KMS-11 (cell line): ENCODE measurements around the gene HMX2.
"Not testable (repeated sequence)": the region's sequence is repeated elsewhere in the genome, so short reads cannot be mapped to it uniquely, and the experiment has no call there.

ENCODE experiments used
- H2AFZ ChIP-seq: fragments of 200-600 bp; sonication (generic); 2 replicates; pipeline ENCODE4 v1.6.1; 2016; ENCODE audit warnings: antibody characterized with exemption, mixed run types, low read depth
- H3K27ac ChIP-seq: fragments of 200-600 bp; sonication (generic); 2 replicates; pipeline ENCODE4 v1.6.1; 2016; ENCODE audit warnings: mild to moderate bottlenecking, mixed run types
- H3K27me3 ChIP-seq: fragments of 200-600 bp; sonication (generic); 2 replicates; pipeline ENCODE4 v1.6.1; 2017; ENCODE audit warnings: mild to moderate bottlenecking, low read depth, mixed run types, moderate library complexity; ENCODE audit not compliant: insufficient read depth
- H3K36me3 ChIP-seq: fragments of 200-600 bp; sonication (generic); 2 replicates; pipeline ENCODE4 v1.6.1; 2017; ENCODE audit warnings: mild to moderate bottlenecking, mixed run types; ENCODE audit not compliant: insufficient read depth
- H3K4me1 ChIP-seq: fragments of 200-600 bp; sonication (generic); 2 replicates; pipeline ENCODE4 v1.6.1; 2016; ENCODE audit warnings: mild to moderate bottlenecking, low read depth, mixed run types; ENCODE audit not compliant: poor library complexity, severe bottlenecking
- H3K4me2 ChIP-seq: fragments of 200-600 bp; sonication (generic); 2 replicates; pipeline ENCODE4 v1.7.0; 2016; ENCODE audit warnings: mild to moderate bottlenecking, mixed run types
- H3K4me3 ChIP-seq: fragments of 200-600 bp; sonication (generic); IDR thresholded peaks from 2 replicates; pipeline ENCODE4 v1.6.1; 2017; ENCODE audit warnings: low read depth, low read length, mixed read lengths; ENCODE audit not compliant: insufficient read depth
- H3K79me2 ChIP-seq: fragments of 200-600 bp; sonication (generic); 2 replicates; pipeline ENCODE4 v1.6.1; 2016; ENCODE audit warnings: low read depth, mixed run types; ENCODE audit not compliant: insufficient read depth
- H3K9ac ChIP-seq: fragments of 200-600 bp; sonication (generic); 2 replicates; pipeline ENCODE4 v1.6.1; 2016; ENCODE audit warnings: mild to moderate bottlenecking, mixed run types
- H4K20me1 ChIP-seq: fragments of 200-600 bp; sonication (generic); 2 replicates; pipeline ENCODE4 v1.6.1; 2016; ENCODE audit warnings: mild to moderate bottlenecking, mixed run types; ENCODE audit not compliant: insufficient read depth
- CTCF ChIP-seq: fragments of 200-600 bp; sonication (generic); conservative IDR thresholded peaks from 2 replicates; pipeline ENCODE4 v1.6.1; 2017; ENCODE audit warnings: low read depth, mild to moderate bottlenecking, antibody characterized with exemption, low read length, moderate library complexity, mixed read lengths

The HMX2 gene

GRCh38 chr10:123166618-123167017, 18.7 kb downstream of the HMX2 start:
- TF ChIP-seq CTCF: no peak
- H3K4me3 ChIP-seq: no peak overlapping the region
- no peak overlapping the region for H3K4me2 ChIP-seq
- peaks cover 5% of the 10 kb centered on the region; the same call in 1 of the 2 replicates for H3K79me2 ChIP-seq
- no peak overlapping the region for H3K9ac ChIP-seq
- H3K27me3 ChIP-seq: no peaks in the 10 kb centered on the region
- H3K4me1 ChIP-seq: no peaks in the 10 kb centered on the region
- no peak overlapping the region for H2AFZ ChIP-seq
- H3K36me3 ChIP-seq: peaks cover 14% of the 10 kb centered on the region
- no peaks in the 10 kb centered on the region for H4K20me1 ChIP-seq
- no peak overlapping the region for H3K27ac ChIP-seq

GRCh38 chr10:123170961-123171360, 23.0 kb downstream of the HMX2 start:
- no peaks in the 10 kb centered on the region; the same call in 1 of the 2 replicates for H4K20me1 ChIP-seq
- H3K9ac ChIP-seq: no peak overlapping the region
- no peak overlapping the region for H3K4me2 ChIP-seq
- peaks cover 16% of the 10 kb centered on the region for H3K4me1 ChIP-seq
- no peak for TF ChIP-seq CTCF
- no peak overlapping the region for H3K4me3 ChIP-seq
- H3K27me3 ChIP-seq: no peaks in the 10 kb centered on the region
- H3K36me3 ChIP-seq: no peaks in the 10 kb centered on the region
- H2AFZ ChIP-seq: no peak overlapping the region
- 0 out of 2 replicates have a peak, but pooled peaks cover 5% of the 10 kb centered on the region for H3K79me2 ChIP-seq
- no peak overlapping the region for H3K27ac ChIP-seq

GRCh38 chr10:123171616-123172015, 23.7 kb downstream of the HMX2 start:
- H3K4me3 ChIP-seq, H2AFZ ChIP-seq, H3K79me2 ChIP-seq, H3K4me2 ChIP-seq, H3K9ac ChIP-seq, H4K20me1 ChIP-seq, H3K27ac ChIP-seq, H3K27me3 ChIP-seq, H3K36me3 ChIP-seq: not testable (repeated sequence)
- peaks cover 16% of the 10 kb centered on the region for H3K4me1 ChIP-seq

- Histone ChIP-seq H3K79me2 (no peaks in the 10 kb centered on the region), H3K27me3 (no peaks in the 10 kb centered on the region), H3K36me3 (no peaks in the 10 kb centered on the region), H3K4me1 (peaks cover 16% of the 10 kb centered on the region), H3K4me3 (no peak overlapping the region), H3K4me2 (no peak overlapping the region), H2AFZ (no peak overlapping the region), H4K20me1 (no peaks in the 10 kb centered on the region; the same call in 1 of the 2 replicates), H3K27ac (no peak overlapping the region), H3K9ac (no peak overlapping the region)
- TF ChIP-seq CTCF: no peak
Measured at GRCh38 chr10:123175389-123176387, 27.8 kb downstream of the HMX2 start.

GRCh38 chr10:123178390-123178789, 30.5 kb downstream of the HMX2 start:
- not testable (repeated sequence) for H3K27ac ChIP-seq, H3K4me2 ChIP-seq, H3K4me3 ChIP-seq, H4K20me1 ChIP-seq, H3K9ac ChIP-seq, H3K27me3 ChIP-seq, H3K79me2 ChIP-seq, H2AFZ ChIP-seq, H3K36me3 ChIP-seq
- peaks cover 12% of the 10 kb centered on the region for H3K4me1 ChIP-seq
